TTC549 (cell line): Measurements from ENCODE around the gene IP6K3.

Experiments used
- FAIRE-seq: peaks from 2 replicates; lab custom pipeline; 2012; peaks lifted over from hg19 to GRCh38; lab: Jason Lieb, UNC

Gene IP6K3

GRCh38 chr6:33758815-33759216 is 12.1 kb upstream of the IP6K3 start:
- FAIRE-seq: no peak

GRCh38 chr6:33757906-33758305 is 11.2 kb upstream of the IP6K3 start:
- FAIRE-seq: no peak

GRCh38 chr6:33757113-33757512 is 10.4 kb upstream of the IP6K3 start:
- no peak for FAIRE-seq

GRCh38 chr6:33756211-33756954 is 9.7 kb upstream of the IP6K3 start:
- FAIRE-seq: no peak

- FAIRE-seq: no peak
These were observed 8.6 kb upstream of the IP6K3 start for GRCh38 chr6:33755070-33755869.

- no peak for FAIRE-seq
These were observed 7.5 kb upstream of the IP6K3 start for GRCh38 chr6:33754222-33754621.

GRCh38 chr6:33752646-33753015 is 5.9 kb upstream of the IP6K3 start:
- FAIRE-seq: no peak

GRCh38 chr6:33751771-33752645 is 5.3 kb upstream of the IP6K3 start:
- FAIRE-seq: no peak

GRCh38 chr6:33750244-33750991 is 3.7 kb upstream of the IP6K3 start:
- FAIRE-seq: no peak

- FAIRE-seq: no peak
These were observed 2.7 kb upstream of the IP6K3 start for GRCh38 chr6:33749401-33749800.

- no peak for FAIRE-seq
These were observed 2.1 kb upstream of the IP6K3 start for GRCh38 chr6:33748841-33749240.

- no peak for FAIRE-seq
These were observed 1.1 kb upstream of the IP6K3 start for GRCh38 chr6:33747823-33748222.

- FAIRE-seq: no peak
These were observed 587 bp downstream of the IP6K3 start for GRCh38 chr6:33746036-33746600.

GRCh38 chr6:33745548-33745947 is 1.2 kb downstream of the IP6K3 start:
- FAIRE-seq: no peak

GRCh38 chr6:33744895-33745546 is 1.7 kb downstream of the IP6K3 start:
- FAIRE-seq: no peak

GRCh38 chr6:33744001-33744848 is 2.5 kb downstream of the IP6K3 start:
- FAIRE-seq: no peak

- no peak for FAIRE-seq
These were observed 3.9 kb downstream of the IP6K3 start for GRCh38 chr6:33742837-33743236.

- no peak for FAIRE-seq
These were observed 4.6 kb downstream of the IP6K3 start for GRCh38 chr6:33742092-33742491.

- no peak for FAIRE-seq
These were observed 5.9 kb downstream of the IP6K3 start for GRCh38 chr6:33740794-33741193.

GRCh38 chr6:33740204-33740608 is 6.5 kb downstream of the IP6K3 start:
- no peak for FAIRE-seq
